ENCODE data around the gene VPS26A.

VPS26A gene

GRCh38 chr10:69123747-69124562 lies at the start of gene VPS26A:
Gene VPS26A (plus strand): TSS chr10:69124178. CDS start chr10:69124278, 100 bp downstream.
- peak within 1 kb of the TSS; percentile 88 for H3K4me3 Mint-ChIP-seq
- peaks cover 13% of the 10 kb centered on the region for H3K27me3 Mint-ChIP-seq
- DNase-seq, result peak; percentile 99
- peaks cover 28% of the 10 kb centered on the region for H3K4me1 Mint-ChIP-seq
- peak within 1 kb of the TSS; percentile 96 for H3K27ac Mint-ChIP-seq
- CTCF ChIA-PET, result interaction anchor here (3.5 kb wide), 1 partner anchor 118 kb away, joined by 21 read pairs; no protein-coding TSS in a partner anchor
- no peaks in the 10 kb centered on the region for H3K9me3 Mint-ChIP-seq
- H3K36me3 Mint-ChIP-seq, result no peaks in the 10 kb centered on the region

- Mint-ChIP-seq H3K4me1 (peaks cover 17% of the 10 kb centered on the region), H3K27ac (no peak overlapping the region), H3K27me3 (peaks cover 21% of the 10 kb centered on the region), H3K36me3 (no peaks in the 10 kb centered on the region), H3K4me3 (no peak overlapping the region), H3K9me3 (no peaks in the 10 kb centered on the region)
- no peak for DNase-seq
- CTCF ChIA-PET, result no interaction called here
These were observed 49.4 kb upstream of the VPS26A start for GRCh38 chr10:69074532-69074931.

GRCh38 chr10:69075431-69075830 lies 48.5 kb upstream of the VPS26A start:
- Mint-ChIP-seq H3K4me3 (no peak overlapping the region), H3K27ac (no peak overlapping the region), H3K4me1 (peaks cover 17% of the 10 kb centered on the region), H3K36me3 (no peaks in the 10 kb centered on the region), H3K27me3 (peaks cover 18% of the 10 kb centered on the region), H3K9me3 (no peaks in the 10 kb centered on the region)
- no peak for DNase-seq
- CTCF ChIA-PET, result no interaction called here

- DNase-seq, result no peak
- Mint-ChIP-seq H3K4me1 (peaks cover 10% of the 10 kb centered on the region), H3K9me3 (no peaks in the 10 kb centered on the region), H3K36me3 (no peaks in the 10 kb centered on the region), H3K27me3 (peaks cover 12% of the 10 kb centered on the region), H3K4me3 (no peak overlapping the region), H3K27ac (no peak overlapping the region)
- CTCF ChIA-PET, result no interaction called here
These were observed 45.7 kb upstream of the VPS26A start for GRCh38 chr10:69078311-69078710.

GRCh38 chr10:69080226-69080625 lies 43.8 kb upstream of the VPS26A start:
- no peak overlapping the region for H3K27ac Mint-ChIP-seq
- H3K36me3 Mint-ChIP-seq, result no peaks in the 10 kb centered on the region

GRCh38 chr10:69086001-69086509 lies 37.9 kb upstream of the VPS26A start:
- H3K36me3 Mint-ChIP-seq, result peaks cover 11% of the 10 kb centered on the region

More at GRCh38 chr10:69080226-69080625, 43.8 kb upstream of the VPS26A start:
- Mint-ChIP-seq H3K4me3 (no peak overlapping the region), H3K27me3 (peaks cover 6% of the 10 kb centered on the region), H3K9me3 (no peaks in the 10 kb centered on the region), H3K4me1 (peaks cover 3% of the 10 kb centered on the region)
- CTCF ChIA-PET, result no interaction called here
- DNase-seq, result no peak

GRCh38 chr10:69087590-69088470 lies 36.1 kb upstream of the VPS26A start, which contains the start of gene SRGN:
Gene SRGN (plus strand): TSS chr10:69088103. CDS start chr10:69088158, 55 bp downstream.
- Mint-ChIP-seq H3K27me3 (no peaks in the 10 kb centered on the region), H3K4me3 (peak within 1 kb of the TSS; percentile 91), H3K27ac (peak within 1 kb of the TSS; percentile 99), H3K9me3 (no peaks in the 10 kb centered on the region), H3K36me3 (peaks cover 19% of the 10 kb centered on the region), H3K4me1 (peaks cover 60% of the 10 kb centered on the region)
- peak; percentile 87 for DNase-seq
- CTCF ChIA-PET, result interaction anchor here (1.3 kb wide), 1 partner anchor 82 kb away, joined by 3 read pairs; no protein-coding TSS in a partner anchor

More at GRCh38 chr10:69086001-69086509, 37.9 kb upstream of the VPS26A start:
- Mint-ChIP-seq H3K27ac (peak overlapping the region; percentile 99), H3K9me3 (no peaks in the 10 kb centered on the region), H3K4me3 (peak overlapping the region; percentile 73), H3K4me1 (peaks cover 44% of the 10 kb centered on the region), H3K27me3 (no peaks in the 10 kb centered on the region)
- CTCF ChIA-PET, result no interaction called here
- no peak for DNase-seq

- H3K9me3 Mint-ChIP-seq, result no peaks in the 10 kb centered on the region
- peaks cover 66% of the 10 kb centered on the region for H3K4me1 Mint-ChIP-seq
- no peaks in the 10 kb centered on the region for H3K27me3 Mint-ChIP-seq
- CTCF ChIA-PET, result interaction anchor here (1.3 kb wide), 1 partner anchor 82 kb away, joined by 3 read pairs; no protein-coding TSS in a partner anchor
- H3K4me3 Mint-ChIP-seq, result peak overlapping the region; percentile 91
- H3K27ac Mint-ChIP-seq, result peak overlapping the region; percentile 99
- peaks cover 21% of the 10 kb centered on the region for H3K36me3 Mint-ChIP-seq
- DNase-seq, result peak; percentile 39
These were observed 35.6 kb upstream of the VPS26A start for GRCh38 chr10:69088471-69088769.

- peaks cover 71% of the 10 kb centered on the region for H3K4me1 Mint-ChIP-seq
- DNase-seq, result peak; percentile 49
- H3K27me3 Mint-ChIP-seq, result no peaks in the 10 kb centered on the region
- H3K27ac Mint-ChIP-seq, result peak overlapping the region; percentile 99
- H3K9me3 Mint-ChIP-seq, result no peaks in the 10 kb centered on the region
- CTCF ChIA-PET, result interaction anchor here (0.6 to 1.3 kb wide), 3 partner anchors 83 to 138 kb away, joined by 3 to 7 read pairs (median 3); no protein-coding TSS in a partner anchor
- peaks cover 23% of the 10 kb centered on the region for H3K36me3 Mint-ChIP-seq
- H3K4me3 Mint-ChIP-seq, result peak overlapping the region; percentile 91
These were observed 35.0 kb upstream of the VPS26A start for GRCh38 chr10:69088801-69089501.

- H3K36me3 Mint-ChIP-seq, result peaks cover 23% of the 10 kb centered on the region
- no peaks in the 10 kb centered on the region for H3K9me3 Mint-ChIP-seq
- peak overlapping the region; percentile 99 for H3K27ac Mint-ChIP-seq
- peak; percentile 86 for DNase-seq
- H3K4me3 Mint-ChIP-seq, result peak overlapping the region; percentile 91
- CTCF ChIA-PET, result interaction anchor here (0.6 to 7.0 kb wide), 5 partner anchors 24 to 137 kb away, joined by 3 to 142 read pairs (median 4); no protein-coding TSS in a partner anchor
- no peaks in the 10 kb centered on the region for H3K27me3 Mint-ChIP-seq
- H3K4me1 Mint-ChIP-seq, result peaks cover 72% of the 10 kb centered on the region
These were observed 34.1 kb upstream of the VPS26A start for GRCh38 chr10:69089638-69090599.

GRCh38 chr10:69090685-69091084 lies 33.3 kb upstream of the VPS26A start:
- Mint-ChIP-seq H3K4me1 (peaks cover 67% of the 10 kb centered on the region), H3K27ac (peak overlapping the region; percentile 99), H3K36me3 (peaks cover 23% of the 10 kb centered on the region), H3K27me3 (no peaks in the 10 kb centered on the region), H3K9me3 (no peaks in the 10 kb centered on the region), H3K4me3 (peak overlapping the region; percentile 91)
- CTCF ChIA-PET, result interaction anchor here (1.0 to 7.0 kb wide), 5 partner anchors 26 to 134 kb away, joined by 3 to 142 read pairs (median 4); partner anchors contain the start of gene DDX21
- DNase-seq, result no peak

- peaks cover 22% of the 10 kb centered on the region for H3K36me3 Mint-ChIP-seq
- DNase-seq, result no peak
These were observed 32.8 kb upstream of the VPS26A start for GRCh38 chr10:69091143-69091651.

More at GRCh38 chr10:69091143-69091651, 32.8 kb upstream of the VPS26A start:
- peak overlapping the region; percentile 99 for H3K27ac Mint-ChIP-seq
- CTCF ChIA-PET, result interaction anchor here (0.6 to 7.0 kb wide), 6 partner anchors 26 to 135 kb away, joined by 3 to 142 read pairs (median 4); partner anchors contain the start of gene DDX21
- no peaks in the 10 kb centered on the region for H3K27me3 Mint-ChIP-seq
- H3K4me1 Mint-ChIP-seq, result peaks cover 62% of the 10 kb centered on the region
- H3K4me3 Mint-ChIP-seq, result peak overlapping the region; percentile 91
- H3K9me3 Mint-ChIP-seq, result no peaks in the 10 kb centered on the region
